Measurements from ENCODE around the gene ZCCHC24.

Gene ZCCHC24

GRCh38 chr10:79445161-79445976 is at the start of gene ZCCHC24:
Gene ZCCHC24 (minus strand): TSS chr10:79445624. CDS start chr10:79445440, 184 bp downstream.
- peak; percentile 98 for DNase-seq

GRCh38 chr10:79493806-79494205 is 48.4 kb upstream of the ZCCHC24 start:
- DNase-seq = no peak

- no peak for DNase-seq
These were observed 47.4 kb upstream of the ZCCHC24 start for GRCh38 chr10:79492839-79493238.

- no peak for DNase-seq
These were observed 46.8 kb upstream of the ZCCHC24 start for GRCh38 chr10:79492256-79492655.

- DNase-seq = no peak
These were observed 45.9 kb upstream of the ZCCHC24 start for GRCh38 chr10:79491143-79491835.

GRCh38 chr10:79490400-79491142 is 45.1 kb upstream of the ZCCHC24 start:
- no peak for DNase-seq

- no peak for DNase-seq
These were observed 43.4 kb upstream of the ZCCHC24 start for GRCh38 chr10:79488870-79489269.

GRCh38 chr10:79488336-79488735 is 42.9 kb upstream of the ZCCHC24 start:
- no peak for DNase-seq

- no peak for DNase-seq
These were observed 42.1 kb upstream of the ZCCHC24 start for GRCh38 chr10:79487296-79488194.

- no peak for DNase-seq
These were observed 39.1 kb upstream of the ZCCHC24 start for GRCh38 chr10:79484476-79484875.

GRCh38 chr10:79483948-79484347 is 38.5 kb upstream of the ZCCHC24 start:
- no peak for DNase-seq

GRCh38 chr10:79483299-79483698 is 37.9 kb upstream of the ZCCHC24 start:
- no peak for DNase-seq

- DNase-seq = no peak
These were observed 37.3 kb upstream of the ZCCHC24 start for GRCh38 chr10:79482741-79483140.

- DNase-seq = no peak
These were observed 36.9 kb upstream of the ZCCHC24 start for GRCh38 chr10:79482304-79482703.

GRCh38 chr10:79479283-79479909 is 34.0 kb upstream of the ZCCHC24 start:
- DNase-seq = no peak

GRCh38 chr10:79477456-79477855 is 32.0 kb upstream of the ZCCHC24 start:
- no peak for DNase-seq

- DNase-seq = no peak
These were observed 31.2 kb upstream of the ZCCHC24 start for GRCh38 chr10:79476645-79477044.

GRCh38 chr10:79475877-79476276 is 30.5 kb upstream of the ZCCHC24 start:
- no peak for DNase-seq

GRCh38 chr10:79475119-79475653 is 29.8 kb upstream of the ZCCHC24 start:
- DNase-seq = no peak

GRCh38 chr10:79473496-79474095 is 28.2 kb upstream of the ZCCHC24 start:
- DNase-seq = no peak

- DNase-seq = no peak
These were observed 27.5 kb upstream of the ZCCHC24 start for GRCh38 chr10:79472951-79473350.
